PFSK-1 (cell line): ENCODE data around the gene ANXA6.

ENCODE experiments used
- FOXP2 ChIP-seq: optimal IDR thresholded peaks from 2 replicates; pipeline ENCODE3; 2011; ENCODE audit warnings: borderline replicate concordance, control low read depth, inconsistent platforms; ENCODE audit not compliant: insufficient read depth; ENCODE audit errors: extremely low read length, extremely low read depth
- POLR2AphosphoS5 ChIP-seq: IDR thresholded peaks from 2 replicates; pipeline ENCODE4 v1.6.1; 2012; ENCODE audit warnings: low read depth, mild to moderate bottlenecking, control low read depth, low read length, moderate library complexity
- REST ChIP-seq, 2 experiments: IDR thresholded peaks; 2 replicates each; pipeline versions ENCODE4 v1.6.1 to v1.8.0; 2011 to 2012; ENCODE audit warnings: low read depth in 2 of 2, low read length in 2 of 2, control low read depth in 1 of 2, inconsistent platforms in 1 of 2, mild to moderate bottlenecking in 1 of 2, moderate library complexity in 1 of 2; ENCODE audit not compliant: insufficient read depth in 1 of 2
- SIN3A ChIP-seq: IDR thresholded peaks from 2 replicates; pipeline ENCODE4 v1.6.1; 2012; ENCODE audit warnings: mild to moderate bottlenecking, low read length, moderate library complexity, borderline replicate concordance; ENCODE audit not compliant: insufficient read depth
- TAF1 ChIP-seq: IDR thresholded peaks from 2 replicates; pipeline ENCODE4 v1.6.1; 2012; ENCODE audit warnings: low read length, control low read depth, borderline replicate concordance; ENCODE audit not compliant: insufficient read depth

Gene ANXA6

GRCh38 chr5:151127926-151128325, 29.7 kb downstream of the ANXA6 start:
- TF ChIP-seq SIN3A: no peak
- no peak for TF ChIP-seq FOXP2
- TF ChIP-seq POLR2AphosphoS5: no peak

GRCh38 chr5:151126199-151126645, 31.4 kb downstream of the ANXA6 start:
- no peak for TF ChIP-seq SIN3A
- no peak for TF ChIP-seq FOXP2
- no peak for TF ChIP-seq TAF1
- no peak for TF ChIP-seq REST (IDR thresholded peaks at IDR 0.05; ENCODE audit: insufficient read depth in 1 of 2, low read depth in 2 of 2, low read length in 2 of 2)
- no peak for TF ChIP-seq POLR2AphosphoS5

- TF ChIP-seq REST (IDR thresholded peaks at IDR 0.05; ENCODE audit: insufficient read depth in 1 of 2, low read depth in 2 of 2, low read length in 2 of 2): no peak
- no peak for TF ChIP-seq POLR2AphosphoS5
- TF ChIP-seq TAF1: no peak
- TF ChIP-seq SIN3A: no peak
- no peak for TF ChIP-seq FOXP2
Observed at GRCh38 chr5:151125421-151125820, 32.2 kb downstream of the ANXA6 start.

GRCh38 chr5:151123897-151124751, 33.5 kb downstream of the ANXA6 start:
- TF ChIP-seq POLR2AphosphoS5 (no peak), SIN3A (no peak)

- no peak for TF ChIP-seq REST (IDR thresholded peaks at IDR 0.05; ENCODE audit: insufficient read depth in 1 of 2, low read depth in 2 of 2, low read length in 2 of 2)
- no peak for TF ChIP-seq POLR2AphosphoS5
- no peak for TF ChIP-seq TAF1
Observed at GRCh38 chr5:151122828-151123227, 34.8 kb downstream of the ANXA6 start.

GRCh38 chr5:151121665-151122064, 35.9 kb downstream of the ANXA6 start:
- TF ChIP-seq POLR2AphosphoS5 (no peak), SIN3A (no peak), REST (IDR thresholded peaks at IDR 0.05; ENCODE audit: insufficient read depth in 1 of 2, low read depth in 2 of 2, low read length in 2 of 2) (no peak), FOXP2 (no peak), TAF1 (no peak)
